ENCODE results near the gene THOC6.

GRCh38 chr16:3073448-3073847 lies 49.6 kb downstream of the THOC6 start:
- TF ChIP-seq CTCF (IDR thresholded peaks at IDR 0.05) (no peak), EZH2 (IDR thresholded peaks at IDR 0.05; ENCODE audit: borderline replicate concordance, insufficient read depth, low read depth, low read length, poor library complexity, severe bottlenecking) (no peak)

All from B cell (primary cell).